Liver (tissue), 9 donors: ENCODE data around the gene PNLIPRP1. TPM values are rescaled to one million over a fixed set of nuclear protein-coding genes. Genes with fewer than 3 reads are reported as not detected.

ENCODE experiments used
- DNase-seq: peaks from one replicate; pipeline ENCODE4 v3.0.0-alpha.2; 2017; ENCODE audit warnings: low spot score
- H3K27ac ChIP-seq, 2 donors: one replicate each; pipeline ENCODE4 v1.7.0; 2013; ENCODE audit warnings: inconsistent platforms in 2 of 2, low read length in 2 of 2, control low read depth in 1 of 2, low read depth in 1 of 2, mild to moderate bottlenecking in 1 of 2
- H3K27me3 ChIP-seq, 4 donors: one replicate each; pipeline versions ENCODE4 v1.6.1 to v1.7.0; 2013; ENCODE audit warnings: low read length in 3 of 4, inconsistent platforms in 1 of 4, mild to moderate bottlenecking in 1 of 4, moderate library complexity in 1 of 4; ENCODE audit not compliant: control insufficient read depth in 4 of 4, insufficient read depth in 4 of 4
- H3K36me3 ChIP-seq, 4 donors: one replicate each; pipeline versions ENCODE4 v1.6.1 to v1.7.0; 2013; ENCODE audit warnings: low read length in 3 of 4, mild to moderate bottlenecking in 3 of 4, low read depth in 1 of 4, moderate library complexity in 1 of 4; ENCODE audit not compliant: control insufficient read depth in 4 of 4, insufficient read depth in 3 of 4
- H3K4me1 ChIP-seq, 4 donors: one replicate each; pipeline versions ENCODE4 v1.6.1 to v1.7.0; 2013; ENCODE audit warnings: low read length in 3 of 4, mild to moderate bottlenecking in 3 of 4, moderate library complexity in 1 of 4; ENCODE audit not compliant: control insufficient read depth in 4 of 4, insufficient read depth in 4 of 4
- H3K4me3 ChIP-seq, 3 donors: one replicate each; pipeline versions ENCODE4 v1.6.1 to v1.7.0; 2013; ENCODE audit warnings: low read length in 3 of 3, control low read depth in 1 of 3, low read depth in 1 of 3, mild to moderate bottlenecking in 1 of 3
- H3K9ac ChIP-seq, 2 donors: one replicate each; pipeline ENCODE4 v1.7.0; 2013; ENCODE audit warnings: low read length in 2 of 2, mild to moderate bottlenecking in 2 of 2, moderate library complexity in 2 of 2, control low read depth in 1 of 2, low read depth in 1 of 2
- H3K9me3 ChIP-seq, 4 donors: one replicate each; pipeline versions ENCODE4 v1.6.1 to v1.7.0; 2013; ENCODE audit warnings: low read length in 3 of 4; ENCODE audit not compliant: control insufficient read depth in 4 of 4
- EGR1 ChIP-seq, 2 donors: IDR thresholded peaks; 2 replicates each; pipeline ENCODE4 v1.6.1; 2016 to 2018; ENCODE audit warnings: antibody characterized with exemption in 2 of 2, low read depth in 2 of 2
- FOXA2 ChIP-seq: IDR thresholded peaks from 2 replicates; pipeline ENCODE4 v1.6.1; 2016; ENCODE audit warnings: antibody characterized with exemption
- GABPA ChIP-seq, 2 donors: IDR thresholded peaks in 1 of 2; conservative IDR thresholded peaks in 1 of 2; 2 replicates each; pipeline ENCODE4 v1.6.1; 2016; ENCODE audit warnings: antibody characterized with exemption in 2 of 2, mild to moderate bottlenecking in 1 of 2, moderate library complexity in 1 of 2
- HNF4A ChIP-seq, 2 donors: conservative IDR thresholded peaks; 2 replicates each; pipeline ENCODE4 v1.6.1; 2016; ENCODE audit warnings: antibody characterized with exemption in 2 of 2, mild to moderate bottlenecking in 2 of 2
- NR2F2 ChIP-seq: IDR thresholded peaks from 2 replicates; pipeline ENCODE4 v1.6.1; 2016; ENCODE audit warnings: antibody characterized with exemption
- RAD21 ChIP-seq, 2 donors: IDR thresholded peaks; 2 replicates each; pipeline ENCODE4 v1.6.1; 2016; ENCODE audit warnings: antibody characterized with exemption in 2 of 2, mild to moderate bottlenecking in 2 of 2
- TAF1 ChIP-seq: conservative IDR thresholded peaks from 2 replicates; pipeline ENCODE4 v1.6.1; 2016; ENCODE audit warnings: antibody characterized with exemption, mild to moderate bottlenecking
- WGBS: extraction: QIAGEN DNeasy Blood & Tissue Kit; methylation state at CpG from one replicate; pipeline ENCODE4 v1.1.7; 2013; 5-methylcytosine and 5-hydroxymethylcytosine counted together
- polyA plus RNA-seq, 2 donors: library from polyadenylated mRNA; stranded (reverse) in 1 of 2; unstranded in 1 of 2; fragments of 200-250 nt in 1 of 2; fragments of >200 nt in 1 of 2; fragmentation: Nextera tagmentation in 1 of 2; extraction: Ambion mirVana in 1 of 2; gene quantifications; one replicate each; pipeline versions ENCODE4 v1.2.1 to v1.2.3, GENCODE V29; 2013 to 2015
- total RNA-seq, 2 donors: library from RNA; depleted of rRNA; stranded (reverse); fragments of >200 nt; gene quantifications; one replicate each; pipeline ENCODE4 v1.2.3, GENCODE V29; 2014
- TF ChIP-seq, protein P1 (sequence below): IDR thresholded peaks from 2 replicates; pipeline ENCODE4 v1.6.1; 2016; ENCODE audit warnings: antibody characterized with exemption
- TF ChIP-seq, protein P2 (sequence below): IDR thresholded peaks from 2 replicates; pipeline ENCODE4 v1.6.1; 2016; ENCODE audit warnings: antibody characterized with exemption
- TF ChIP-seq, protein P3 (sequence below): fragments of 150-350 bp; IDR thresholded peaks from 2 replicates; pipeline ENCODE4 v1.5.1; 2017; ENCODE audit warnings: improper control_type of control experiment, low read depth, low read length; ENCODE audit not compliant: missing input control
- TF ChIP-seq, protein P4 (sequence below): IDR thresholded peaks from 2 replicates; pipeline ENCODE4 v1.6.1; 2016; ENCODE audit warnings: antibody characterized with exemption
- donor health status: healthy.
- donor health status: healthy.
- donor health status: healthy.
- donor health status: healthy.
- donor health status: healthy.

The PNLIPRP1 gene
- total and polyA plus RNA-seq, 4 donors: not detected

DNA sequence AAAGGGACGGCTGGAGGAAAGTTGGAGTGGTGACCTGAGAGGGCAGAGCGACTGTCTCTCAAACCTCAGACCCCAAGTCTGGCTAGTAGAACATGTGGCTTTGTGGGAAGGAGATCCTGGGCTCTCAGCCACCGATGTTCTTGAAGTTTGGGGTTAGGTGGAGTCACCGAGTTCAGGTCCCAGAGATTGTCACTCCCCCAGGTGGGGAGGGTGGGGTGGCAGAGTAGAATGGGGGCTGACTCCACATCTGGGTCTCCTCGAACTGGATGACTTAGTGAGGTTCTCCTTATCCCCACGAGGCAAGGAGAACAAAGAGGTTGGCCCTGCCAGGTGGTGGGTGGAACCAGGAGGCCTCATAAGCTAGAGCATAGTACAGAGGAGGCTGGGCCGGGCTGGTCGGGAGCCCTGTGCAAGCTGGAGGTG lies 15.3 kb downstream of the PNLIPRP1 start:
- peaks cover 0 to 3% (median 0%) of the 10 kb centered on the region in 4 donors for H3K4me1 ChIP-seq
- no peaks in the 10 kb centered on the region for H3K36me3 ChIP-seq
- H3K27me3 ChIP-seq: peaks cover 0 to 8% (median 0%) of the 10 kb centered on the region in 4 donors
- H3K9ac ChIP-seq: no peak overlapping the region
- H3K9me3 ChIP-seq: no peaks in the 10 kb centered on the region
- no peak overlapping the region for H3K27ac ChIP-seq
- no peak for DNase-seq
- WGBS: 70% methylated on average over 8 of the region's 8 CpGs
- H3K4me3 ChIP-seq: no peak overlapping the region
- TF ChIP-seq HNF4A (conservative IDR thresholded peaks at IDR 0.05) (no peak), EGR1 (IDR thresholded peaks at IDR 0.05; ENCODE audit: low read depth in 2 of 2) (no peak), TAF1 (no peak), GABPA (IDR thresholded peaks at IDR 0.05 in 1 of 2, conservative IDR thresholded peaks at IDR 0.05 in 1 of 2) (no peak), FOXA2 (no peak), RAD21 (IDR thresholded peaks at IDR 0.05) (no peak)
- TF ChIP-seq, protein P1, sequence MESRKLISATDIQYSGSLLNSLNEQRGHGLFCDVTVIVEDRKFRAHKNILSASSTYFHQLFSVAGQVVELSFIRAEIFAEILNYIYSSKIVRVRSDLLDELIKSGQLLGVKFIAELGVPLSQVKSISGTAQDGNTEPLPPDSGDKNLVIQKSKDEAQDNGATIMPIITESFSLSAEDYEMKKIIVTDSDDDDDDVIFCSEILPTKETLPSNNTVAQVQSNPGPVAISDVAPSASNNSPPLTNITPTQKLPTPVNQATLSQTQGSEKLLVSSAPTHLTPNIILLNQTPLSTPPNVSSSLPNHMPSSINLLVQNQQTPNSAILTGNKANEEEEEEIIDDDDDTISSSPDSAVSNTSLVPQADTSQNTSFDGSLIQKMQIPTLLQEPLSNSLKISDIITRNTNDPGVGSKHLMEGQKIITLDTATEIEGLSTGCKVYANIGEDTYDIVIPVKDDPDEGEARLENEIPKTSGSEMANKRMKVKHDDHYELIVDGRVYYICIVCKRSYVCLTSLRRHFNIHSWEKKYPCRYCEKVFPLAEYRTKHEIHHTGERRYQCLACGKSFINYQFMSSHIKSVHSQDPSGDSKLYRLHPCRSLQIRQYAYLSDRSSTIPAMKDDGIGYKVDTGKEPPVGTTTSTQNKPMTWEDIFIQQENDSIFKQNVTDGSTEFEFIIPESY: no peak

DNA sequence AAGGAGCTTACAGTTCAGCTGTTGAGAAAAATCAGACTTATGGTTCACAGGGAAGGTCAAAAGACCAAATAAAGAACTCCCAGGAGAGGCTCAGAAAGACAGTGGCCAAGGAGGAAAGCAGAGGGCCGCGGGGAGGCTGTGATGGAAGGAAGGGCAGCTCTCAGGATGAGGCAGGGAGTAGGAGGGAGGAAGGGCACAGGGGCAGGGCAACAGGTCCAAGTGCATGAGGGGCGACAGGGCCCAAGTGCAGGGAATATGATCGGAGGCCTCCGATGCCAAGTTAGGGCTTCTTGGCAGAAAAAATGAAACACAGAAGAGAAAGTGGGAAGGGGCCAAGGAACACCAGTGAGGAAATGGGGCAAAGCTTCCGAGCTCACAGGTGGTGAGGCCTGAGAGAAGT lies 16.6 kb downstream of the PNLIPRP1 start:
- H3K36me3 ChIP-seq: no peaks in the 10 kb centered on the region
- DNase-seq: no peak
- peaks cover 0 to 8% (median 0%) of the 10 kb centered on the region in 4 donors for H3K27me3 ChIP-seq
- H3K9me3 ChIP-seq: no peaks in the 10 kb centered on the region
- TF ChIP-seq TAF1 (no peak), EGR1 (IDR thresholded peaks at IDR 0.05; ENCODE audit: low read depth in 2 of 2) (no peak), FOXA2 (no peak), HNF4A (conservative IDR thresholded peaks at IDR 0.05) (no peak), NR2F2 (no peak)
- TF ChIP-seq, protein P1: no peak
- TF ChIP-seq, protein P2, sequence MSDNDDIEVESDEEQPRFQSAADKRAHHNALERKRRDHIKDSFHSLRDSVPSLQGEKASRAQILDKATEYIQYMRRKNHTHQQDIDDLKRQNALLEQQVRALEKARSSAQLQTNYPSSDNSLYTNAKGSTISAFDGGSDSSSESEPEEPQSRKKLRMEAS: no peak
- TF ChIP-seq, protein P3, sequence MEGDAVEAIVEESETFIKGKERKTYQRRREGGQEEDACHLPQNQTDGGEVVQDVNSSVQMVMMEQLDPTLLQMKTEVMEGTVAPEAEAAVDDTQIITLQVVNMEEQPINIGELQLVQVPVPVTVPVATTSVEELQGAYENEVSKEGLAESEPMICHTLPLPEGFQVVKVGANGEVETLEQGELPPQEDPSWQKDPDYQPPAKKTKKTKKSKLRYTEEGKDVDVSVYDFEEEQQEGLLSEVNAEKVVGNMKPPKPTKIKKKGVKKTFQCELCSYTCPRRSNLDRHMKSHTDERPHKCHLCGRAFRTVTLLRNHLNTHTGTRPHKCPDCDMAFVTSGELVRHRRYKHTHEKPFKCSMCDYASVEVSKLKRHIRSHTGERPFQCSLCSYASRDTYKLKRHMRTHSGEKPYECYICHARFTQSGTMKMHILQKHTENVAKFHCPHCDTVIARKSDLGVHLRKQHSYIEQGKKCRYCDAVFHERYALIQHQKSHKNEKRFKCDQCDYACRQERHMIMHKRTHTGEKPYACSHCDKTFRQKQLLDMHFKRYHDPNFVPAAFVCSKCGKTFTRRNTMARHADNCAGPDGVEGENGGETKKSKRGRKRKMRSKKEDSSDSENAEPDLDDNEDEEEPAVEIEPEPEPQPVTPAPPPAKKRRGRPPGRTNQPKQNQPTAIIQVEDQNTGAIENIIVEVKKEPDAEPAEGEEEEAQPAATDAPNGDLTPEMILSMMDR: no peak
- TF ChIP-seq, protein P4, sequence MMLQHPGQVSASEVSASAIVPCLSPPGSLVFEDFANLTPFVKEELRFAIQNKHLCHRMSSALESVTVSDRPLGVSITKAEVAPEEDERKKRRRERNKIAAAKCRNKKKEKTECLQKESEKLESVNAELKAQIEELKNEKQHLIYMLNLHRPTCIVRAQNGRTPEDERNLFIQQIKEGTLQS: no peak
- WGBS: 87% methylated on average over 6 of the region's 6 CpGs
- H3K9ac ChIP-seq: no peak overlapping the region
- peaks cover 0 to 3% (median 0%) of the 10 kb centered on the region in 4 donors for H3K4me1 ChIP-seq
- no peak overlapping the region for H3K27ac ChIP-seq
- no peak overlapping the region for H3K4me3 ChIP-seq
